ENCODE measurements around the gene CNGB1.

DNA sequence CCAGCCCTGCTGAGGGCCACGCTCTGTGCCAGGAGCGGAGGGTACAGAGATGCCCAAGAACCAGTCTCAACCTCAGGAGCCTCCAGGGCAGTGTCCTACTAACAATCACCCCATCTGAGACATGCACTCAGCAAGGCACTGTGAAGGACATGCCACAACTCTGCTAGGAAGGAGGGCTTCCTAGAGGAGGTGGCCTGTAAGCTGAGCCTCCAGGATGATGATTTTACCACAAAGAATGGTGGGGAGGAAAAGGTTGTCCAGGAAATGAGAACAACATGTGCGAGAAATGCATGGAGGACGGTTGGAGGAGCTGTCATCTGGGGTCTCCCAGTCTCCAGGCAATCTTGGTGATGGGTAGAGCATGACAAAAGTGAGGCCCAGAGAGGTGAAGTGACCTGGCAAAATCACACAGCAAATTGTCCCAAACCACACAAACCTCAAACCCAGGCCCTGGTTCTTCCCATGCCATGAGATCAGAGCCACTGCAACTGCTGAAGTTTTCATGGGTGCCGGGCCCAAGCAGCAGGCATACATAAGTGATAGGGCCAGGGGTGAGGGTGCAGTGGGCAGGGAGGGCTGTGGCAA, 30.5 kb downstream of the CNGB1 start:
- TF ChIP-seq CTCF (IDR thresholded peaks at IDR 0.05) = no peak
- TF ChIP-seq POLR2A (IDR thresholded peaks at IDR 0.05) = no peak
